ENCODE results near the gene TNIK.

DNA sequence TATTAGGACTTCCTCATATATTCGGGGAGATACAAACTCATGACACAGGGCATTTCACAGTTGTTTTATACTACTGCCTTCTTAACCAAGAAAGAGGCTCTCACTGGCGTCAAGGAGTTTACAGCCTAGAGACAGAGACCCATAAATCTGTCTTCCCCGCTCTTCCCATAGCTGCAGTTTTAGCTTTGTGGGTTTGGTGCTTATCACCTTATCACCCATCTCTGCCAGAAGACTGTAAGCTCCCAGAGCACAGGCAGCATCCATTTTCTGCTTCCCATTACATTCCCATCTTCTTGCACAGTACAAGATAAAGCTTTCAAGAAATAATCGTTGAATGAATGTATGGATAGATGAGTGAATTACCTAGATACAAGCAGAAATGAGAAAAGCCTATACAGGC, 144.3 kb downstream of the TNIK start:
- TF ChIP-seq, protein P1, sequence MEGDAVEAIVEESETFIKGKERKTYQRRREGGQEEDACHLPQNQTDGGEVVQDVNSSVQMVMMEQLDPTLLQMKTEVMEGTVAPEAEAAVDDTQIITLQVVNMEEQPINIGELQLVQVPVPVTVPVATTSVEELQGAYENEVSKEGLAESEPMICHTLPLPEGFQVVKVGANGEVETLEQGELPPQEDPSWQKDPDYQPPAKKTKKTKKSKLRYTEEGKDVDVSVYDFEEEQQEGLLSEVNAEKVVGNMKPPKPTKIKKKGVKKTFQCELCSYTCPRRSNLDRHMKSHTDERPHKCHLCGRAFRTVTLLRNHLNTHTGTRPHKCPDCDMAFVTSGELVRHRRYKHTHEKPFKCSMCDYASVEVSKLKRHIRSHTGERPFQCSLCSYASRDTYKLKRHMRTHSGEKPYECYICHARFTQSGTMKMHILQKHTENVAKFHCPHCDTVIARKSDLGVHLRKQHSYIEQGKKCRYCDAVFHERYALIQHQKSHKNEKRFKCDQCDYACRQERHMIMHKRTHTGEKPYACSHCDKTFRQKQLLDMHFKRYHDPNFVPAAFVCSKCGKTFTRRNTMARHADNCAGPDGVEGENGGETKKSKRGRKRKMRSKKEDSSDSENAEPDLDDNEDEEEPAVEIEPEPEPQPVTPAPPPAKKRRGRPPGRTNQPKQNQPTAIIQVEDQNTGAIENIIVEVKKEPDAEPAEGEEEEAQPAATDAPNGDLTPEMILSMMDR (IDR thresholded peaks at IDR 0.05; ENCODE audit: poor library complexity, severe bottlenecking), result no peak
- TF ChIP-seq TAF1 (IDR thresholded peaks at IDR 0.05; ENCODE audit: low read depth), result no peak
- TF ChIP-seq MXI1 (conservative IDR thresholded peaks at IDR 0.05; ENCODE audit: poor library complexity, severe bottlenecking), result no peak
- TF ChIP-seq EZH2 (IDR thresholded peaks at IDR 0.05; ENCODE audit: borderline replicate concordance, insufficient read depth, low read length, poor library complexity, severe bottlenecking), result no peak
- TF ChIP-seq RAD21 (conservative IDR thresholded peaks at IDR 0.05), result no peak
- no peak for TF ChIP-seq SMC3 (conservative IDR thresholded peaks at IDR 0.05; ENCODE audit: poor library complexity)
- TF ChIP-seq POLR2AphosphoS5 (IDR thresholded peaks at IDR 0.05), result no peak
- TF ChIP-seq EP300 (conservative IDR thresholded peaks at IDR 0.05; ENCODE audit: poor library complexity, severe bottlenecking), result no peak
- TF ChIP-seq, protein P2, sequence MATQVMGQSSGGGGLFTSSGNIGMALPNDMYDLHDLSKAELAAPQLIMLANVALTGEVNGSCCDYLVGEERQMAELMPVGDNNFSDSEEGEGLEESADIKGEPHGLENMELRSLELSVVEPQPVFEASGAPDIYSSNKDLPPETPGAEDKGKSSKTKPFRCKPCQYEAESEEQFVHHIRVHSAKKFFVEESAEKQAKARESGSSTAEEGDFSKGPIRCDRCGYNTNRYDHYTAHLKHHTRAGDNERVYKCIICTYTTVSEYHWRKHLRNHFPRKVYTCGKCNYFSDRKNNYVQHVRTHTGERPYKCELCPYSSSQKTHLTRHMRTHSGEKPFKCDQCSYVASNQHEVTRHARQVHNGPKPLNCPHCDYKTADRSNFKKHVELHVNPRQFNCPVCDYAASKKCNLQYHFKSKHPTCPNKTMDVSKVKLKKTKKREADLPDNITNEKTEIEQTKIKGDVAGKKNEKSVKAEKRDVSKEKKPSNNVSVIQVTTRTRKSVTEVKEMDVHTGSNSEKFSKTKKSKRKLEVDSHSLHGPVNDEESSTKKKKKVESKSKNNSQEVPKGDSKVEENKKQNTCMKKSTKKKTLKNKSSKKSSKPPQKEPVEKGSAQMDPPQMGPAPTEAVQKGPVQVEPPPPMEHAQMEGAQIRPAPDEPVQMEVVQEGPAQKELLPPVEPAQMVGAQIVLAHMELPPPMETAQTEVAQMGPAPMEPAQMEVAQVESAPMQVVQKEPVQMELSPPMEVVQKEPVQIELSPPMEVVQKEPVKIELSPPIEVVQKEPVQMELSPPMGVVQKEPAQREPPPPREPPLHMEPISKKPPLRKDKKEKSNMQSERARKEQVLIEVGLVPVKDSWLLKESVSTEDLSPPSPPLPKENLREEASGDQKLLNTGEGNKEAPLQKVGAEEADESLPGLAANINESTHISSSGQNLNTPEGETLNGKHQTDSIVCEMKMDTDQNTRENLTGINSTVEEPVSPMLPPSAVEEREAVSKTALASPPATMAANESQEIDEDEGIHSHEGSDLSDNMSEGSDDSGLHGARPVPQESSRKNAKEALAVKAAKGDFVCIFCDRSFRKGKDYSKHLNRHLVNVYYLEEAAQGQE (IDR thresholded peaks at IDR 0.05; ENCODE audit: borderline replicate concordance), result no peak
